GM18505 (cell line): ENCODE data around the gene SYNE4.

Experiments
- ATAC-seq: cut with Tn5 transposase; IDR thresholded peaks from one replicate; pipeline ENCODE4 v1.9.1; 2021; ENCODE audit not compliant: unreplicated experiment
- POLR2A ChIP-seq: IDR thresholded peaks from 4 replicates; pipeline ENCODE4 v1.6.1; 2011; ENCODE audit warnings: borderline replicate concordance; ENCODE audit not compliant: insufficient read depth, insufficient read length; ENCODE audit errors: extremely low read depth

SYNE4 gene

DNA sequence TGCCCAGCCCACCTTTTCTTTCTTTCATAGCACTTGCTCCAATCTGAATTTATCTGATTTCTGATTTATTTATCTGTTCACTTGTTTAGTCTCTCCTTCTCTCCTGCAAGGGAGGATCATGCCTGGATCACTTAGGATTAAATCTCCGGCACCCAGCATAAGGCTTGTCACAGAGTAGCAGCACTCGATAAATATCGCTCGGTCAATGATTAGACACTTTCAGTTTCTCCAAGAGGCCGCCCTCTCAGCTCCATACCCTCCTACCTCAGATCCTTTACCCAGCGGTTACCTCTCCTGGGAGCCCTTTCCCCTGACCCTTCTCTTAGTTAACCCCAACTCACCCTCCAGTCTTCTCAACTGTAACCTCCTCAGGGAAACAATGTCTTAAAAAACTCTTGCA lies 22.7 kb upstream of the SYNE4 start:
- TF ChIP-seq POLR2A: no peak
- no peak for ATAC-seq

DNA sequence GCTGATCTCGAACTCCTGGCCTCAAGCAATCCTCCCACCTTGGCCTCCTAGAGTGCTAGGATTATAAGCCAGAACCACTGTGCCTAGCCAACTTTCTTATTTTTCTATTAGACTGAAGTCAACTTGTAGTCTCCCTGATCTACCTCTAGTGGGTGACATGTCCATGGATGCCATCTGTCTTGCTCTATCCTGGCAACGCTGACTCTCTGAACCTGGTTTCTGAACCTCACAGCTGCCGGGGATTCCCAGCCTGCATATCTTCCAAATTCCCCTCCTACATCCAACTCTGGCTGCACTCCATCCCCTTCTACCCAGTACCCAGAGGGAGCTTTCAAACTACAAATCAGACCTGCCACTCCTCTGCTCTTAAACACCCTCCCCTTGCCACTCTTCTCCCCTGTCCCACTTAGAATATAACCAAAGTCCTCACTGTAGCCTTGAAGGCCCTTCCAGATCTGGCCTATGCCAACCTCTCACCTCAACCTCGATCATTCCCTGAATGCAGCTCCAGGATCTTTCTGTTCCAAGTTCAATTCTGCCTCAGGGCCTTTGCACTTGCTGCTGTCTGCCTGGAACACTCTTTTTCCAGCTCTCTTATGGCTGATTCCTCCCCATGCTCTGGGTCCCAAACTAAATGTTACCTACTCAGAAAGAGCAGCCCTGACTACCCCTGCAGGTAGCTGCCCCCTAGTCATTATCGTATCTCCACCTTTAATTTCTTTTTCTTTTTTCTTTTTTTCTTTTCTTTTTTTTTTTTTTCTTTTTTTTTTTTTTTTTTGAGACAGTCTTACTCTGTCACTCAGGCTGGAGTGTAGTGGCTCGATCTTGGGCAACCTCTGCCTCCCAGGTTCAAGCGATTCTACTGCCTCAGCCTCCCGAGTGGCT lies 21.9 kb upstream of the SYNE4 start:
- TF ChIP-seq POLR2A: no peak
- ATAC-seq: no peak

DNA sequence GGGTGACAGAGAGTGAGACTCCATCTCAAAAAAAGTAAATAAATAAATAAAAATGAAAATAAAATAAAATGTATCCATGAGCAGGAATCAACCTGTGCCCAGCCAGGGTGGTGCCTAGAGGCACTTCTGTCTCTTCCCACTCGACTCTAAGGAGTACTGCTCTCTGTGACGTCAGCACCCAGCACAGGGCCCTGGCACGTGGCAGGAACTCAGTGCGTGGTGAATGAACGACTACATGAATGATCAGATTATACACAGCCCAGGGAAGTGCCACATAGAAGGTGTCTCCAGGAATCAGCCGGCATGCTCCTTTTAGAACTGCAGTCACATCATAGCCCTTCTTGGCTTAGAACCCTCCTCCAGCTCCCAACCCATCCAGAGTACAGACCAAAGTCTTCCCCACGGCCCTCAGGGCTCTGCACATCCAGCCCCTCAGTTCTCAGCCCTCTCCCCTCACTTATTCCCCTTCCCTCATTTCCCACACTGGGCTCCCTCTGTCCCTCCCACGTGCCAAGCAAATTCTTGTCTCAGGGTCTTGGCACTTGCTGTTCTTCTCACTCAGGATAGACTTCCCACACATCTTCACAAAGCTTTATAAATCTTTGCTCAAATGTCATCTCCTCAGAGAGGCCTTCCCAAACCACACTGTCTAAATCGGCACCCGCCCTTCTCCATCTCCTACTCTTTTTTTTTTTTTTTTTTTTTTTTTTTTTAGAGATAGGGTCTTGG lies 19.9 kb upstream of the SYNE4 start:
- TF ChIP-seq POLR2A: no peak
- no peak for ATAC-seq

DNA sequence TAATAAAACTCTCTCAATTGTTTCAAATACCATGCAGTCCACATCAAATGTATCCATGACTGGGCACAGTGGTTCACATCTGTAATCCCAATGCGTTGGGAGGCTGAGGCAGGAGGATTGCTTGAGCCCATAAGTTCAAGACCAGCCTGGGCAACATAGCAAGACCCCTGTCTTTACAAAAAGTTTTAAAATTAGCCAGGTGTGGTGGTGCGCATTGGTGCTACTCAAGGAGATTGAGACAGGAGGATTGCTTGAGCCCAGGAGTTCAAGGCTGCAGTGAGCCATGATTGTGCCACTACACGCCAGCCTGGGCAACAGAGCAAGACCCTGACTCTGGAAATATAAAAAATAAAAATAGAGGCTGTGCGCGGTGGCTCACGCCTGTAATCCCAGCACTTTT lies 19.1 kb upstream of the SYNE4 start:
- ATAC-seq: no peak
- no peak for TF ChIP-seq POLR2A

DNA sequence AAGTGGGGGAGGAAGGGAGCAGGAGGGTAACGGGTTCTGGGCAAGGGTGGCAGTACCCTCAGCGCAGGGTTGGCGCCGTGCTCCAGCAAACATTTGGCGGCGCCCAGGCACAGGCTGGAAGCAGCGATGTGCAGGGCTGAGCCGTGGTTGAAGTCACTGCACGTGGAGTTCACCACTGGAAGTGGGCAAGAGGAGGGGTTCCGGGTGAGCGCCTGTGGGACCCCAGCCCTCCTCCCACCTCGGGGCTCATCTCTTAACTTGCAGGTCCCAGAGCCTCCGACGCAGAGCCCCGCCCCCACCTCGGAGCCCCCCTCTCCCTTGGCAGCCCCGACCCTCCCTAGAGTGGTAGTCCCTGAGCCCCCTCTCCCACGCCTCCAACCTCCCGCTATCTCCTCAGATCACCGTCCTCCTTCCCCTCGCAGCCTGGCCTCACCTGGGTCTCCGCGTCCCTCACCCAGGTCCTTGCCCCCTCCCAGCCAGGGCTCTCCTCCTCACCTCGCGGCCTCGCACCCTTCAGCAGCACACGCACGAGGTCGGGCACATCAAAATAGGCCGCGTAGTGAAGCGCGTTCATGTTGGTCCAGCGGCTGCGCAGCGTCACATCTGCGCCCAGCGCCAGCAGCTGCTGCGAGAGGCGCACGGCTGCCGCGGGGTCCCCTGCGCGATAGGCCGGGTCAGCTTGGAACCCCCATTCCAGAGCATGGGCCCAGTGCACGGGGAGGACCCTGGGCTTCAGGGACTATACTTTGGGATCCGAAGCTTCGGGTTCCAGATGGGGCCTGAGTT lies 17.7 kb upstream of the SYNE4 start:
- ATAC-seq: no peak
- TF ChIP-seq POLR2A: no peak

DNA sequence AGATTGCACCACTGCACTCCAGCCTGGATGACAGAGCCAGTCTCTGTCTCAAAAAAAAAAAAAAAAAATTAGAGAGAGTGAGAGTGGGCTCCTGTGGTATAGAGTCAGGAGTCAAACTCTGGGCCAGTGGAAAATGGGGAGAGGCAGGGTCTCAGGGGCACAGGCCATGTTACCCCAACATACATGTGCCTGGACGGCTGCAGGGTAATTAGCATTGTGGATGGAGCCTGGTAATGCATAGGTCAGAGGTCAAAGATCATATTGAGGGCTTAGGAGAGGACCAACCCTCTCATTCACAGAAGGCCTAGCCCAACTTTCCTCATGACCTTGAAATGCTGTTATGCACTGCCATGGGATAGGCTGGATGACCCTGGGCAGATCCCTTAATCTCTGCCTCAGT lies 16.9 kb upstream of the SYNE4 start:
- no peak for ATAC-seq
- TF ChIP-seq POLR2A: no peak

DNA sequence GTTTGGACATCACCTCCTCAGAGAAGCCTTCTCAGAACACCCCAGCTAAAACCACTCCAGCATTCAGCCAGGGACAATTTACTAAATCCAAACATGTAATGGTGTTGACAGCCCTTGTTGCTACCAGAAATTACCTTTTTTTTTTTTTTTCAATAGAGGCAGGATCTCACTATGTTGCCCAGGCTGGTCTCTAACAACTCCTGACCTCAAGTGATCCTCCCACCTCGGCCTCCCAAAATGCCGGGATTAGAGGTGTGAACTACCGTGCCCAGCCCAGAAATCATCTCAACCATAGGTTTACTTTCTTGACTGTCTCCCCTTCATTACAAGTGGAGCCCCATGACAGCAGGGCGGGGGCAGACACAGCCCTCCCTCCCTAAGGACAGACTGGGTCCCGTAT lies 14.8 kb upstream of the SYNE4 start:
- no peak for TF ChIP-seq POLR2A
- no peak for ATAC-seq

DNA sequence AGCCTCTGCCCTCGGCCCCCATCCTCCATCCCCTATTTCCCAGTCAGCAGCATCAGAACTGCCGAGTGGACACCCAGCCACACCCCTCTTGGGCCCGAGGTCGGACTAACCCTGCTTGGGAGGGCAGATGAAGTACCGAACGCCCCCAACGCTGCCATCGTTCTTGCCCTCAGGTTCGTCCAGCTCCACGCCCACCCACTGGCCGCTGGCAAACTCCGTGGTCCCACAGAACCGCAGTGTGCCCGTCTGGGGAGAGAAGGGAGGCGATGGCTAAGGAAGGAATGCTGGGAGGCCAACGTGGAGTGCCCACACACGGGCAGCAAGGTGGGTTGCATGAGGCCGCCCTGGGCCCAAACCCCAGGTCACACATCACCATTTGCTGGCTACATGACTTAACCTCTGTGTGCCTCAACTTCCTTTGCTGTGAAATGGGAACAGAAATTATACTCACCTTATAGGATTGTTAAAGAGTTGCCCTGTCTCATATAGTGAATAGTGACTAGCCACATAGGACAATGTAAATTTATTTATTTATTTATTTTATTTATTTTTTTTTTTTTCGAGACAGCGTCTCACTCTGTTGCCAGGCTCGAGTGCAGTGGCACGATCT lies 10.6 kb upstream of the SYNE4 start:
- TF ChIP-seq POLR2A: no peak
- no peak for ATAC-seq

DNA sequence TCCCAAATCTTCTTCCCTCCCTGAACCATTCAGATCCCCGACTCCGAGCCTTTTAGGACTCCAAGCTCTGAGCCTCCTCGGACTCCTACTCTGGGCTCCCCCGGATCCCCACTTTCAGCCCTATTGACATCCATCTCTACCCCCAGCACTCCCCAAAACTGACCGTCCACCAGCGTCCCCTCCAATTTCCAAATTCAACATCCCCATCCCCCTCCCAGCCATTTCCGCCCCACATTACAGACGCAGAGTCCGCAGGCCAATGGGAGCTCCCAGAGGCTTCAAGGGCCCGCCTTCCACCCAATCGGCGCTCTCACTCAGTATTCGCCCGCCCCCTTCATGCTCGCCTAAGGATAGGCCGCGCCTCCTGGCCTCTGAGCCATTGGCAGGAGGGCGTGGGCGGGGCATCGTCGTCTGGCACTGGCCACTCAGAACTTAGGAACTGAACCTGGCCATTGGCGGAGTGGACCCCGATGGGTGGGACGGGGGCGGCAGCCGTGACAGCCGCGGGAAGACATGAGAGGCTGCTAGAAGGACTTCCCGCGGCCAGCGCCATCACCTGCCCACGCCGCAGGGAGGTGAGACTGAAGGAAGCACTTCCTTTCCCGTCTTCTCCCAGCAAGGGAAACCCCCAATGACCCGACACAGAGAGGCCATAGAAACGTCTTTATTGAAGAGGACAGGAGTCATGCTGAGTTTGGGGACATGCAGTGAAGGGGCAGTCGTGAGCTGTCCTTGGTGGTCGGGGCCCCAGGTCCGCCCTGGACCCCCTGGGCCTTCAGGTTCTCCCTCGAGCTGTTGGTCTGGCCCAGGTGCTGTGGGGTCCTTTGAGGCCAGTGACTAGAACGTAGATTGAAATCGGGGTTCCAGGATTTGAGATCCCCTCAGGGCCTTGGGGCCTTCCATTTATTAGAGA lies 5.7 kb upstream of the SYNE4 start, which contains the start of gene ALKBH6:
Gene ALKBH6 (minus strand): TSS at position 202 of the 913 bp plus-strand sequence. CDS start 816 bp downstream, outside the sequence.
- TF ChIP-seq POLR2A: peak; percentile 62

DNA sequence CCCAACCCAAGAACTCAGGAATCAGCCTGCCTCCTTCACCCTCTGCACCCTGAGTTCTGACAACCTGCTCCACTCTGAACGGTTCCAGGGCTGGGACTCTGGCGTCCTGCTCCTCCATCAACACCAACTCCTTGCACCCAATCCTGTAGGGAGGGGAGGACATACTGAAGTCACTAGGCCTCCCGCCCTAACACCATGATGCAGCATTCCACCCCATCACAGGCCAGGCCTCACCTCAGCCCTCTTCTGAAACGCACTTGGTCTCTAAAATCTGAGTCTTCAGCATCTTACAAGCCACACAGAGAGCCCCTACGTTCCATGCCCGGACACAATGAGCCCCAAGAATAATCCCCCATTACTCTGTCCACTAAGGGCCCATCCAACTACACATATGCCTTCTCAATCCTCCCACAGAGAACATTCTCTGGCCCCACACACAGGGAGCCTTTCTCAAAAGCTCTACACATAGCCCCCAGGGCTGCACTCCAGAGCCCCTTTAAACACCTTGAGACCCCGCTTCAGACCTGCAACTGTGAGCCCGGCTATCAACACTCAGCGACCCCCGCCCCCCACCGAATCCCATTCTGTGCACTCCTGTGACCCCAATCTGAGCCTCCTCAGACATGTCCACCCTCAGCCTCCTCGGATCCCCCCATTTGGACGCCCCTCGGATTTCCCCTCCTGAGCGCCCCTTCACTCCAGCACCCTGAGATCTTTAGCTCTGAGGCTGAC lies 4.8 kb upstream of the SYNE4 start:
- ATAC-seq: no peak
- TF ChIP-seq POLR2A: no peak

More for the DNA sequence above, 5.7 kb upstream of the SYNE4 start, which contains the start of gene ALKBH6:
- ATAC-seq: peak; percentile 96

DNA sequence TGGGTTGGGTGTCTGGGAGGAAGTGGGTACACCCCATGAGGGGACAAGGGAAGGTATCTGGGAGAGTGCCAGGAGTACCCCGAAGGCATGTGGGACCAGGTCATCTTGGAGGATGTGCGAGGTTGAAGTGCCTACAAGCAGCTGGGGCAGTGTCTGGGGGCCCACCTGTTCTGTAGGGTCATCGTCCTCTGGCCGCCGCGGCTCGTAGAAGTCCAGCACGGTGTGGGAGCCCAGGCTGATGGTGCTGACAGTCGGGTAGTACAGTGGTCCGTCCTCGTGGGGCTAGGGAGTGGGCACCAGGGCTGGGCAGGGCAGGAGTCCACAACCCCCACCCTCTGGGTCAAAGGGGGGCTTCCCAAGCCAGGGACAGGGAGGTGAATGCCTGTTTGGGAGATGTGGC lies 1.8 kb upstream of the SYNE4 start:
- no peak for TF ChIP-seq POLR2A
- ATAC-seq: no peak
